WTC11 (cell line): ENCODE measurements around the gene KANSL3. TPM values are rescaled to one million over a fixed set of nuclear protein-coding genes. Genes with fewer than 3 reads are reported as not detected.

Source experiments
- ATAC-seq: fragments of 200-7000 bp; cut with Tn5 transposase; 2 replicates; pipeline ENCODE4 v1.10.0; 2021; ENCODE audit warnings: mild to moderate bottlenecking, moderate library complexity
- CTCF ChIA-PET: fragments of 300-600 bp; sonication (Branson Sonifier 250); formaldehyde crosslinking; loops from one replicate; lab custom pipeline; 2021; ENCODE audit warnings: antibody characterized with exemption; lab: Charles Lee
- POLR2A ChIA-PET: fragments of 350-600 bp; sonication (Branson Sonifier 250); formaldehyde crosslinking; loops from one replicate; lab custom pipeline; 2021; ENCODE audit warnings: antibody characterized with exemption; lab: Charles Lee
- DNase-seq: peaks from one replicate; pipeline ENCODE4 v3.0.0; 2021; ENCODE audit warnings: low spot score
- H3K27ac Mint-ChIP-seq: 2 replicates; pipeline ENCODE4 v1.8.0; 2021; ENCODE audit warnings: mixed read lengths
- H3K27me3 Mint-ChIP-seq: 2 replicates; pipeline ENCODE4 v1.8.0; 2021; ENCODE audit warnings: low read depth, mild to moderate bottlenecking, moderate library complexity, mixed read lengths
- H3K36me3 Mint-ChIP-seq: 2 replicates; pipeline ENCODE4 v1.8.0; 2021; ENCODE audit warnings: mixed read lengths
- H3K4me1 Mint-ChIP-seq: 2 replicates; pipeline ENCODE4 v1.8.0; 2022; ENCODE audit warnings: mixed read lengths
- H3K4me3 Mint-ChIP-seq: 2 replicates; pipeline ENCODE4 v1.8.0; 2021; ENCODE audit warnings: mild to moderate bottlenecking, moderate library complexity, mixed read lengths
- H3K9me3 Mint-ChIP-seq: 2 replicates; pipeline ENCODE4 v1.8.0; 2021; ENCODE audit warnings: mixed read lengths
- ARID4B ChIP-seq: sonication (generic); formaldehyde crosslinking; IDR thresholded peaks from 2 replicates; pipeline ENCODE4 v1.8.0; 2023; ENCODE audit warnings: missing genetic modification reagents, mild to moderate bottlenecking, borderline replicate concordance
- ATF2 ChIP-seq: sonication (generic); formaldehyde crosslinking; IDR thresholded peaks from 2 replicates; pipeline ENCODE4 v1.8.1; 2022; ENCODE audit warnings: low read depth, missing genetic modification reagents, borderline replicate concordance
- ATF3 ChIP-seq: sonication (generic); formaldehyde crosslinking; conservative IDR thresholded peaks from 2 replicates; pipeline ENCODE4 v1.8.1; 2022; ENCODE audit warnings: mild to moderate bottlenecking, missing genetic modification reagents
- ATF6 ChIP-seq: sonication (generic); formaldehyde crosslinking; IDR thresholded peaks from 2 replicates; pipeline ENCODE4 v1.8.1; 2023; ENCODE audit warnings: mild to moderate bottlenecking, missing genetic modification reagents
- CREM ChIP-seq: sonication (generic); formaldehyde crosslinking; IDR thresholded peaks from 2 replicates; pipeline ENCODE4 v1.8.1; 2022; ENCODE audit warnings: mild to moderate bottlenecking, missing genetic modification reagents, moderate library complexity
- CTCF ChIP-seq: fragments of 200-600 bp; IDR thresholded peaks from 2 replicates; pipeline ENCODE4 v1.8.0; 2022; ENCODE audit warnings: antibody characterized with exemption
- ETV6 ChIP-seq: sonication (generic); formaldehyde crosslinking; IDR thresholded peaks from 2 replicates; pipeline ENCODE4 v1.8.1; 2022; ENCODE audit warnings: mild to moderate bottlenecking, missing genetic modification reagents
- FOXJ3 ChIP-seq: sonication (generic); formaldehyde crosslinking; IDR thresholded peaks from 2 replicates; pipeline ENCODE4 v1.9.0; 2021; ENCODE audit warnings: missing genetic modification reagents, mild to moderate bottlenecking, borderline replicate concordance
- IRF1 ChIP-seq: sonication (generic); formaldehyde crosslinking; IDR thresholded peaks from 2 replicates; pipeline ENCODE4 v1.8.0; 2023; ENCODE audit warnings: missing genetic modification reagents
- IRF2 ChIP-seq: sonication (generic); formaldehyde crosslinking; IDR thresholded peaks from 2 replicates; pipeline ENCODE4 v1.8.0; 2022; ENCODE audit warnings: low read depth, missing genetic modification reagents, borderline replicate concordance
- JUN ChIP-seq: sonication (generic); formaldehyde crosslinking; IDR thresholded peaks from 2 replicates; pipeline ENCODE4 v1.8.0; 2023; ENCODE audit warnings: mild to moderate bottlenecking, missing genetic modification reagents
- MLX ChIP-seq: sonication (generic); formaldehyde crosslinking; IDR thresholded peaks from 2 replicates; pipeline ENCODE4 v1.8.1; 2023; ENCODE audit warnings: mild to moderate bottlenecking, missing genetic modification reagents, moderate library complexity
- SP1 ChIP-seq: sonication (generic); formaldehyde crosslinking; conservative IDR thresholded peaks from 2 replicates; pipeline ENCODE4 v1.8.1; 2022; ENCODE audit warnings: missing genetic modification reagents
- TP53 ChIP-seq: sonication (generic); formaldehyde crosslinking; IDR thresholded peaks from 2 replicates; pipeline ENCODE4 v1.8.1; 2023; ENCODE audit warnings: mild to moderate bottlenecking, missing genetic modification reagents
- ZBTB43 ChIP-seq: sonication (generic); formaldehyde crosslinking; IDR thresholded peaks from 2 replicates; pipeline ENCODE4 v1.8.1; 2023; ENCODE audit warnings: mild to moderate bottlenecking, missing genetic modification reagents
- ZNF138 ChIP-seq: sonication (generic); formaldehyde crosslinking; conservative IDR thresholded peaks from 2 replicates; pipeline ENCODE4 v1.8.1; 2022; ENCODE audit warnings: mild to moderate bottlenecking, moderate library complexity, missing genetic modification reagents
- ZNF416 ChIP-seq: fragments of 250-450 bp; sonication (Bioruptor Pico); IDR thresholded peaks from 2 replicates; pipeline ENCODE4 v1.9.0; 2021; ENCODE audit warnings: mild to moderate bottlenecking, inconsistent platforms
- ZNF425 ChIP-seq: fragments of 250-450 bp; sonication (Bioruptor Pico); conservative IDR thresholded peaks from 2 replicates; pipeline ENCODE4 v1.9.0; 2021; ENCODE audit warnings: mild to moderate bottlenecking
- total RNA-seq: library from RNA; stranded (reverse); gene quantifications from 3 replicates; pipeline ENCODE4 v1.2.3, GENCODE V29; 2021

The KANSL3 gene
- total RNA-seq, 1 experiment from 2014 or later = 32.5 TPM

GRCh38 chr2:96683307-96683706, 45.2 kb upstream of the KANSL3 start (continued):
- TF ChIP-seq ARID4B (CRISPR knock-in tag) (no peak), SP1 (CRISPR knock-in tag) (no peak), CREM (no peak), MLX (no peak)

GRCh38 chr2:96681540-96681939, 43.4 kb upstream of the KANSL3 start:
- ChIA-PET CTCF (no interaction called here), POLR2A (no interaction called here)
- no peaks in the 10 kb centered on the region for H3K27me3 Mint-ChIP-seq
- H3K4me3 Mint-ChIP-seq = no peak overlapping the region
- H3K9me3 Mint-ChIP-seq = no peaks in the 10 kb centered on the region
- H3K4me1 Mint-ChIP-seq = peaks cover 16% of the 10 kb centered on the region
- H3K27ac Mint-ChIP-seq = no peak overlapping the region
- no peak for ATAC-seq
- H3K36me3 Mint-ChIP-seq = no peaks in the 10 kb centered on the region
- no peak for DNase-seq
- no peak for TF ChIP-seq JUN (CRISPR knock-in tag)
- no peak for TF ChIP-seq IRF2 (CRISPR knock-in tag)
- no peak for TF ChIP-seq ZNF425 (CRISPR knock-in tag)
- TF ChIP-seq TP53 (CRISPR knock-in tag) = no peak
- no peak for TF ChIP-seq ATF6 (CRISPR knock-in tag)
- no peak for TF ChIP-seq ETV6 (CRISPR knock-in tag)
- no peak for TF ChIP-seq ZNF416 (CRISPR knock-in tag)
- TF ChIP-seq ZBTB43 = no peak
- TF ChIP-seq IRF1 = no peak
- no peak for TF ChIP-seq ZNF138
- no peak for TF ChIP-seq FOXJ3 (CRISPR knock-in tag)
- TF ChIP-seq ATF2 (CRISPR knock-in tag) = no peak
- TF ChIP-seq ATF3 (CRISPR knock-in tag) = no peak
- no peak for TF ChIP-seq CTCF
